Mucosa of descending colon (tissue), 3 donors: ENCODE measurements around the gene TMEM178B. TPM values are rescaled to one million over a fixed set of nuclear protein-coding genes. Genes with fewer than 3 reads are reported as not detected.

Experiments
- ATAC-seq: fragments of 200-7000 bp; cut with Tn5 transposase; one replicate; pipeline ENCODE4 v1.9.1; 2020; ENCODE audit warnings: mild to moderate bottlenecking, moderate library complexity
- DNase-seq, 3 donors: peaks; one replicate each; pipeline ENCODE4 v3.0.0-alpha.2; 2020
- H3K36me3 ChIP-seq: fragments of 200-600 bp; one replicate; pipeline ENCODE4 v1.8.0; 2021; ENCODE audit warnings: low read depth, mild to moderate bottlenecking
- H3K4me1 ChIP-seq: fragments of 200-600 bp; one replicate; pipeline ENCODE4 v1.8.0; 2021; ENCODE audit warnings: low read depth, mild to moderate bottlenecking
- H3K4me3 ChIP-seq: fragments of 200-600 bp; one replicate; pipeline ENCODE4 v1.8.0; 2021; ENCODE audit warnings: mild to moderate bottlenecking
- H3K9me3 ChIP-seq: fragments of 200-600 bp; one replicate; pipeline ENCODE4 v1.8.0; 2021; ENCODE audit warnings: mild to moderate bottlenecking
- CTCF ChIP-seq: fragments of 200-600 bp; IDR thresholded peaks from one replicate; pipeline ENCODE4 v1.8.0; 2022; ENCODE audit warnings: antibody characterized with exemption, mild to moderate bottlenecking
- intact Hi-C, 2 donors: fragments of 100-400 bp; cut with DNase I in 1 of 2; cut with micrococcal nuclease in 1 of 2; formaldehyde crosslinking; loops; one replicate each; pipeline versions ENCODE4 v1.11.0 to v1.11.1; 2022; cut with DNase I, micrococcal nuclease
- total RNA-seq, 3 donors: library from RNA; stranded (reverse); fragmentation: NEBNext Ultra II Directional in 2 of 3; extraction: Animal tissue kit (Norgen Biotek cat#: 25700) in 2 of 3; gene quantifications; one replicate each; pipeline versions ENCODE4 v1.2.1 to v1.2.4, GENCODE V29; 2021 to 2023
- donor health status: DM: no; HTN: no; CAD: no; lungs with moderate emphysema.
- donor health status: DM: no; HTN: no; CAD: no.
- donor health status: DM: no; HTN: yes; CAD: no.

Gene TMEM178B
- total RNA-seq, 3 donors from 2014 or later: 0.22 to 2.0 (median 0.32) TPM

- H3K36me3 ChIP-seq: no peaks in the 10 kb centered on the region
- no peak for TF ChIP-seq CTCF
- no peaks in the 10 kb centered on the region for H3K4me1 ChIP-seq
- ATAC-seq (no peak), DNase-seq (no peak)
- intact Hi-C loops: no loop called here
- no peaks in the 10 kb centered on the region for H3K9me3 ChIP-seq
- no peak overlapping the region for H3K4me3 ChIP-seq
These were observed 380.5 kb downstream of the TMEM178B start for GRCh38 chr7:141454338-141454737.

DNA sequence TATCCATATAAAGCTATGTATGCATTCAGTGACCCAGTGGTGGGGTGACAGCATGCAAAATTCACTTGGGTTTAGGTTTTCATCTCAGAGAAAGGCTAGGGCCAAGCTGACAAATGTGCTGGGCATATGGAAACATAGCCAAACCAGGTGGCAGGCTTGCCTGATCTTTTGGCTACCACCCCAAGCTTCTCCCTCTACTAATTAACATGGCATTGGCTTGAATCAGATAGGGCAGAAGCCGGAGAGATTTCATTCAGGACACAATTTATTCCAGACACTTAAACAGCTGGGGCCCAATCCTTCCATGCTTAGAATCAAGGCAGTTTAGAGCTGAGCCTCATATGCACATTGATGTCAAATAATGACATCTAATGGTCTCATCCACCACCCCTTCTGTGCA lies 381.9 kb downstream of the TMEM178B start:
- intact Hi-C loops: no loop called here
- ATAC-seq (no peak), DNase-seq (no peak)
- no peaks in the 10 kb centered on the region for H3K36me3 ChIP-seq
- H3K4me3 ChIP-seq: no peak overlapping the region
- no peaks in the 10 kb centered on the region for H3K9me3 ChIP-seq
- TF ChIP-seq CTCF: no peak
- H3K4me1 ChIP-seq: no peaks in the 10 kb centered on the region

- Histone ChIP-seq H3K9me3 (no peaks in the 10 kb centered on the region), H3K4me1 (no peaks in the 10 kb centered on the region), H3K4me3 (no peak overlapping the region), H3K36me3 (no peaks in the 10 kb centered on the region)
- intact Hi-C loops: no loop called here
- DNase-seq: no peak
- no peak for ATAC-seq
- TF ChIP-seq CTCF: no peak
These were observed 382.4 kb downstream of the TMEM178B start for GRCh38 chr7:141456298-141456697.

- intact Hi-C loops: no loop called here
- ATAC-seq: no peak
- DNase-seq: no peak
- H3K4me3 ChIP-seq: no peak overlapping the region
- H3K36me3 ChIP-seq: no peaks in the 10 kb centered on the region
- no peak for TF ChIP-seq CTCF
- H3K4me1 ChIP-seq: no peaks in the 10 kb centered on the region
- H3K9me3 ChIP-seq: no peaks in the 10 kb centered on the region
These were observed 382.8 kb downstream of the TMEM178B start for GRCh38 chr7:141456711-141457110.

DNA sequence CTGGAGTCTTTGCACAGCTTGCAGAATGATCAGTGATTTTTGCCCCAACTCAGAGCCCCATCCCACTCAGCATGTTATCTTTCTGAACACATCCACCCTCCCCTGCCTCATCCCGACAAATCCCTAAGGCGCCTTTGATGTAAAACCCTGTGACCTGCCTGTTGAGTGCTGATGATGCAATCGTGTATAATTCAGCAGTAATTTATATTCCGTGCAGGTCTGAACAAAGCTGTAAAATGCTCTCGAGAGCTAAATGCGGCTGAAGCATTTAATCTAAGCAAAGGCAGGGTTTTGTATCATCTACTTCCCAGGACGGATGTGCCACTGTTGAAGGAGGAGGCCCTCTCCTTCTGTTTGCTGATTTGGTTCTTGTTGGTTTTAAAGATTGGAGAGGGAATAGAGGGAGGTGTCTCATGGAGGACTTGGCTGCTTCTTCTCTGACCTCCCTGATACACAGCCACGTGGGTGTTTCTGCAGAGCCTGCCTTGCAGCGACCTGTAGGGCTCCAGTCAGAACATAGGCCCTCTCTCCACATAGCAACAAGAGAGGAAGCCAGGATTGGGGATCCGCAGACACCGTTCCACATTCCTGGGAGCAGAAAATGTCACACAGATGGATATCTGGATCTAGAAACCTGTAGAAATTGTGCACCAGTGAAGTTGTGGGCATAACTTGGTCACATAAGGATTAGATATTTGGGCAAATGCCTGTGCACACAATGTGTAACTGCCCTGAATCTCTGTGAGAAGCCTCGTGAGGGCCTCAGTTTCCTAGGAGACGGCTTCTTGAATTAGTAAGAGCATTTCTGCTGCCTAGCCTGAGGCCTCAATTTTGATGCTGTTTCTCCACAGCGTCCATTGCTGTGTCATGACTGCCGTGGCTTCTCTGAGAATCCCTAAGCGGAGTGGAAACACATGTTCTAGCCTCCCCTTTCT lies 387.2 kb downstream of the TMEM178B start:
- DNase-seq (no peak), ATAC-seq (no peak)
- intact Hi-C loops: no loop called here
- no peak for TF ChIP-seq CTCF
- Histone ChIP-seq H3K9me3 (no peaks in the 10 kb centered on the region), H3K36me3 (no peaks in the 10 kb centered on the region), H3K4me3 (no peak overlapping the region), H3K4me1 (no peaks in the 10 kb centered on the region)
